GM18858 (cell line): ENCODE data around the gene COL4A1.

ENCODE experiments used
- ATAC-seq: cut with Tn5 transposase; IDR thresholded peaks from one replicate; pipeline ENCODE4 v1.9.1; 2021; ENCODE audit not compliant: unreplicated experiment

COL4A1 gene

DNA sequence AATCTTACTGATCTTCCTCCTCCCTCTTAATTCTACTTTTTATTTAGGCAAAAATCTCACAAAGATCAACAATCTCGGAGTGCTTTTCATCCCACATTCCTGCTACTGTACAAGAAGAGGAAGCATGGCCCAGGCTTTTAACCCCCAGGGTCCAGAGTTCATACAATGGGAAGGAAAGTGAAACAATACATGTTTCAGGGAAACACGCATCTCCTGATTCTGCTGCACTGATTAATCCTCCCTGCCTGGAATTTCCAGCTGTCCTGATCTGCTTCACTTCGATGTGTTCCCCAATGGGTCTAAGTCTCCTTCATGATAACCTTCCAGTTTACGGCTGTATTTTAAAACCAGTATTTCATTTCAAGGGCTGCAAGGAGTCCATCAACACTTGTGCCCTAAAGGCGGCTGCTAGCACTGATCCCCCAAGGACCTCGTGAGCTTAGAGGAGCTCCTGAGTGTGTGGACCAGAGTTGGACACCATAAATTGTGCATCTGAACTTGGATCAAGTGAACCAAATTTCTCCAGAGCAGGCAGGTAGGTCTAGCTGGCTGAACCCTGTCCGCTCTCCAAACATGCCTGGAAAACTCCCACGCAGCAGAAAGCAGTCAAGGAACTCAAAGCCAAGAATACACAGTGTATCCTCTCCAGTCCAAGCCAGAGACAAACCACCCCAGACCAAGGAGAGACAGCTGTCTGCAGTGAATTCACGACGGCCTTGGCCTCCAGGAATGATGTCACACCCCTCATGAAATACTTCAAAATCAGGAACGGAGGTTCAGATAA lies 44.3 kb downstream of the COL4A1 start:
- ATAC-seq = no peak

DNA sequence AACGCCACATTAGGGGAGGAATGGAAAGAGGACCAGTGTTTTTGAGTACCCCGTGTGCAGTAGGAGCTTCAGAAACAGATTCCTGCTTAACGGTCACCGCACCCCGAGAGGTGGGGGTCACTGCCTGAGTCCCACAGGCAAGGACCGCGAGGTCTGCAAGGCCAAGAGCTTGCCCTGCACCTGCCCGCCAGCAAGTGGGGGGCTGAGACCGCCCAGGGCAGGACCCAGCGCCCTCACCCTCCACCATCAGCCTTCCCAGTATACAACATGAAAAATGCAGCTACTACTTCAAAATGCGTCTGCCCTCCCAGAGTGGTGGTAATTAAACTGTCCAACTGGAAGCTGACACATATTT lies 44.9 kb downstream of the COL4A1 start:
- no peak for ATAC-seq

DNA sequence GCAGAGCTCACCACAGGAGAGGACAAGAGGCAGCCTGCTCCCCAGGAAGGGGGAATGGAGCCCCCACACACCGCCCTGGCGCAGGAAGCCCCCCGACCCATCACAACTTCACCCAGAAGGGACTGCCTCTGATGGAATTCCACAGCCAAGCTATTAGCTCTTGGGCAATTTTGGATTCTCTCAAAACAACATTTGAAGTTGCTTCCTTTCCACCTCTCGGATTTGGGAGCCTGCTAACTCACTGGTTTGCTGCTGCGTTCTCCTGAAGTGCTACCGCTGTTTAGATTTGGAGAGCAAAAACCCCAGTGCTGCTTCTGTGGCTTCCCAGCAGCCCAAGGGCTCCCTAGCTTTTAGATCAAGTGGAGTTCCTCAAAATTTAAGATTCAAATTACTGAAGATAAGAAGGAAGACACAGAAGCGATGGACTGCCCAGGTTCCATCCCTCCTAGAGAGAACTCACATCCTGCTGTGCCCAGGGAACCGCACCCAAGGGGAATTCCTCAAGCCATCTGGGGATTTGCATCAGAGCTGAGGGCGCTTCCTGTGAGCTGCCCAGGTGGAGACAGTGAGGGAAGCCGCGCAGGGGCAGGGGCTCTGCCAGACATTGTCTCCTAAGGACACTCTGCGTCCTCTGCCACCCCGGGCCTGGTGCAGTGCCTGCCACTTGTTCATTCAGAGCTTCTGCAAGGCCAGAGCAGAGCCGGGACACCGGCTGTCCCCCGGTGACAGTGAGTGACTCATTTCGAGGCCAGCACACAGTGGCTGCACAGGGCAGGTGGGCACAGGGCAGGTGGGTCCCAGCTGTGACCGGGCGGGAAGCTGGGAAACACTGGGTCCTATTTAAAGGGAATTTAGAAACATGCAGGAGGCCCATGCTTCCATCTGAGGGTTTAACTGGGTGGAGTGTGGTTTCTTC lies 45.5 kb downstream of the COL4A1 start:
- no peak for ATAC-seq

DNA sequence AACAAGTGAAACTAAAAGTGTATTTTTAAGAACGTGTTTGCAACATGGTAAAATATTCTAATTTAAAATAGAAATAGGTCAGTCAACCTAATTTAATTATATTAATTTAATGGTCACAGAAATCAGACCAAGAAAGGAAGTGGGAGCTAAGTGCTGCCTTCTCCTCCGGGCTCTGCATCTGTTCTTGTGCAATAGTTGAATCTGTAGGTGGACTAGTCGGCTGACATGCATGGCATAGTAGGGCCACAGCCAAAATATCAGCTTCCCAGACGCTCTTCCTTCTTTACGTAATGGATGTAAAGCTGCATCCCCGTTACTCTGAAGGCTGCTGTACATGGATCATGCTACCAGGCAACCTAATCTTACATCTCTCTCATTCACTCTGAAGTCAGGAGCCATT lies 47.3 kb downstream of the COL4A1 start:
- no peak for ATAC-seq

DNA sequence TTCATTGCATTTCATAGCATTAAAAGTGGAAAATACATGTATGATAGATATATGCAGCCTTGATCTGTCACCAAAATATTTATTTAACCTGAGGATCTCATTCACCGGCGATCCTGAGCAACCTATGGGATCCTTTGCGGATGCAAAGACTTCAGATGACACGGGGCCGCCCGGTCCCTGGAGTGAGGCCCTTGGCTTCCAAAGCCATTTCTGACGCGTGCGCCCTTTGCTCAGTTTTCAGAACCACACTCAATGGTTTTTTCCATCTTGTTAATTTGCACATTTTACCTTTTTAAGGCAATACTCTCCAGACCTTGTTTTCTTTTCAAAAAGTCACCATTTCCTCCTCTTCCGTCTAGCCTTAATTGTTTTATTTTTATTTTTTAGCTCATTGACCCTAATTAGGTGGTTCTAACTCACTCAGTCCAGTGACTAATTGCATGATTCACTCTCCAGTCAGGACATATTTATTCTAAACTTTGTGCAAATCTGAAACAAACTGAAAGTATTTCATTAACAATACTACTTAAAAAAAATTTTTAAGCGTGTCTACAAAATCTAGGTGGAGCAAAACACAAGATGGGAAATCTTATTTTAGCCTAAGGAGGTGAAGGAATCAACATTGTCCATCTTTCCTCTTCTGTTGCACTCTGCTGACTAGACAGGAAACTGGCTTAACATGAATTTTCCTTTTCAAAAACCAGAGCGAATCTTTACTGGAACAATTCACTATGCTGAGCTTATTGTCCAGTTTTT lies 47.9 kb downstream of the COL4A1 start:
- no peak for ATAC-seq

DNA sequence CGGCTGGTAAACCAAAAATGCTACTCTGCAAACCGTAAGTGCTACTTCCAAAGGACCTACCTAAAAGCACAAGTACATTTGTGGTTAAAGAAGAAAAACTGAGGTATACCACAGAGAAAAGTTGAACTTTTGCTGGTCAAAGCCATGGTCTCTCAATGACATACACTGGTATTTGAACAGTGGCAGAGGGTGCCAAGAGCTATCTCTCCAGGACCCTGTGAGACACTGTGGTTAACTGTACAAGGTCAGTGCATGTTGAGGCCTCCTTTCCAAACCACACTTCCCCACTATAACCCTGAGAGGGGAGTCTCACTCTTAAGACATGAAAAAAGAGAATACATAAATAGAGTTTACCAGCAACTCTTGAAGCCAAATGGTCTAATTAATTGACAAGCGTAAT lies 49.5 kb downstream of the COL4A1 start:
- ATAC-seq = no peak

DNA sequence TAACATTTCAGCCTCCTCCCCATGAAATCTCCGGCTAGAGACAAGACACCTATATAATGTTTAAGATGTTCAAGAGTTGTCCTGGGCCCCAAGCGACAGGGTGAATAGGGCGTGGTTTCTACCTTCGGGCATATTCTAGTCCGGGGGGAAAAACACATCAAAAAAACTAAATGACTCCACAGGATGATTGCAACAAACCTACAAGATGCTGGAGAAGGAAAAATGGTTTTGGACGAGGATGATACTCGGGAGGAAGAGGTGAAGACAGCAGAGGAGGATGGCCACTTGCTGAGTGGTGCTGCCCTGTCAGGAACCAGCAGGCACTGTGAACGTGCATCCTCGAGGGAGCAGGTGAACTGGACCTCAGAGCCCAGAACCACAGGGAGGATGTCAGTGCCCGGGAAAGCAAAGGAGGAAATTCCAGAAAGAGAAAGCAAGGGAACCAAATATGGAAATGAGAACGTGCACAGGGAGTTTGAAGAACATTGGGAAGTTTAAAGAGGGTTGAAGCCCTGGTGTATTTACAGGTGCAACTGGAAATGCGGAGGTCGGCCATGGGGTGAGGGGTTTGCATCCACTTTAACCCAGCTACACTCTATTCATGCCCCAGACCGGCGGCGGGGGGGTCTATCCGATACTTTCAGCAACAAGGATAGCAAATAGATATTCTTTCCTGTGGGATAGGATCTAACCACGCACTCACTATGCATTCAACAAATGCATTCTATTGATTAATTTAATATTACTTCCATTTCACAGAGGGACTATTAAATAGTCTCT lies 50.6 kb downstream of the COL4A1 start:
- ATAC-seq = no peak

DNA sequence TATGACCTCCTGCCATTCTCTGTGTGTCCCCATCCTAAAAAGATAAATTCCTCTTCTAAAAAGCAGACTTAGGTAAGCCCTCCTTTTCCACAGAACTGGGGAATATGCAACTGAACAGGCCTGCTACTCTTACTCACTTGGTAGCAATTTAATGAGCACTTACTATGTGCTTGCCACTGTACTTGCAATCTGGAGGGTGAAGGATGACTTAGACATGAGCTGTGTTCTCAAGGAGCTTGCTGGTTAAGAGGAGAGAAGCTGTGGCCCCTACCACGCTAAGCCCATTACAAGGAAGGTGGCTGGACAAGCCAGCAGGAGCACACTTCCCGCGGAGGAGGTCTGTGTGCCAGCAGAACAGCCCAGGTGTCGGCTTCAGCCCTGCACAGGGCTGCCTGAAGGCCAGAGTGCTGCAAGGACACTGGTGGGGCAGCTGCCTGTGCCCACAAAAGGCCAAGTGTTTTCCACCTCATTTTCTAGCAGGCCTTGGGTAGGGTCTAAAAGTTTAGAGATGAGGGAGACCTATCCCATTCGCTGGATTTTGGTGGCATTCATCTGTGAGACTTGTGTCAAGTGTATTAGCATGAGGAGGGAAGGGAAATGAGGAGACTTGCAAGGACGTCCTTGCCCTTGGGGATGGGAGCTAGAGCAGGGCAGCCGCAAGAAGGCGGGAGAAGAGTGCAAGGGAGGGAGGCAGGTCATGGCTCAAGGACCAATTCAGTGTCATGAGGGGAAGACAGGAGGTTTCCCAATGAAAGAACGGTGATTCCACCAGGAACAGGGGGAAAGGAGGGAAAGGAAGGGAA lies 52.0 kb downstream of the COL4A1 start:
- no peak for ATAC-seq

DNA sequence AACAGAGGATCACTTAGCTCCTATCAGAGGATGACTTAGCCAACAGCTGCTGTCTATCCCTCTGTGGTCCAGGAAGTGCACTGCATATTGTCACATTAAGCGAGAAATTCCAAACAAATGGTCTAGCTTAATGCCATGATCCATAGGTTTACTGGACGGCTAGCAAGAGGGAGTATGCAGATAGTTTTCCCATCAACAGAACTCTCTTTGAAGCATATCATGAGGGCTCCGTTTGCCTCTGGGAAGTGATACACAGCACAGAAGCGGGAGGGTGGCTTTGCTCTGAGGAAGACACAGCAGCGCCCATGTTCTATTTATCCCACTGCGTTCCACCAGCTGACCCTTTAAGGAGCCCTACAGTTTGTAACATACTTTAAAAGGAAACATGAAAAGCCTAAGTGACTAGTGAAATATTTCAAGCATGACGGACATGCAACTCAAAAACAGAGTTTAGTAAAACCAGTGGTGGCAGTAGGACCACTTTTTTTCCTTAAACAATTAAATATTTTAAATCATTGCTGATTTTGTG lies 52.7 kb downstream of the COL4A1 start:
- ATAC-seq = no peak

DNA sequence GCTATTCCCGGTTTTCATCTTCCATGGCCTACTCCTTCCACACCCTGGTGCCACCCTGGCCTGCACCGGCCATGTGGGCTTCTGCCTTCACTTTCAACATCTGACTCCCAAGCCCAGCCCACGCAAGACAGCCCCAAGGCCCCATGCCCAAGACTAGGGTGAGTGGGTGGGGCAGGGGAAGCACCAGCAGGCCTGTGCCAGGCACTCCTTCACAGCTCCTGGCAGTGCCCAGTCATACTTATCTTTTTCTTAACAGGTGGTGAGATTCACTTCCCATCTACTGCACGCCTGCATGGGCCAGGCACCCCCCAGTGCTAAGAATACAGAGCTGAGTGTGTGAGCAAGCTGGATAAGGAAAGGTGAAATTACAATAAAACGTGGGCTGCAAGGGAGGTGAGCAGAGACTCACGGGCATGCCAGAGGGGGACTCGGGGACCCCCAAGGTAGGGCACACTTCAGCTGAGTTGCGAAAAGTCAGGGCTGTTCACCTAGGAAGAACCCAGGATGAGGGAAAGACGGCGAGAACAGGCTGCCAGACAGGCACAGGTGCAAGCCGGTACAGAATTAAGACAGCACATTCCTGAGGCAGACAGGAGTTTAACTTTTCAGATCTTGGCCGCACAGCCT lies 55.7 kb downstream of the COL4A1 start:
- no peak for ATAC-seq

DNA sequence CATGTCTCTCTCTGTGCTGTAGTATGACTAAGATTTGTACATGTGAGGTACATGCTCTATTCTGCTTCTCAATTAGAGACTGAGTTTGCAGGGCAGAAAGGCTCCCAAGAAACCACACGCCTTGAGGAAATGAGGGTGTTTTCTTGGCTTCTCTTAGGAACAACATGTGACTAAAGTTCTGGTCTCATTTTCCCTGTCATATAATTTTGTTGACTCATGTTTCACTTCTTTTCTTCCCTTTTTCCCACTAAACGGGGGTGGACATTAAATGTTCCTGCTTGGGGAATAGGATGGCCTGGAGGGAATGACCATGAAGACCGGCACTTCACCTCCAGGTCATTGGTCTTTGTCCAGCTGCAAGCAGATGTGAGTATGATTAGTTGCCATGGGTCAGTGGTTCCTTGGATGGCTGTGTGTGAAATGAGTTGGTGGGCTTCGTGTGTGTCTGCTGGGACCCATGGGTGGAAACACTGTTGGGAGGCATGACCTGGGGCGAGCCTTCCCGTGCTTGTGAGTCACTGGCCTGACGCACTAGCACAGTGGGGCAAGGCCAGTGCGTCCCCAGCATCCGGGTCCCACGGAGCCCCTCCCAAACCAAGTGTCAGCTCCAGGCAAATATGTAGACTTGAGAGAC lies 56.6 kb downstream of the COL4A1 start:
- no peak for ATAC-seq

DNA sequence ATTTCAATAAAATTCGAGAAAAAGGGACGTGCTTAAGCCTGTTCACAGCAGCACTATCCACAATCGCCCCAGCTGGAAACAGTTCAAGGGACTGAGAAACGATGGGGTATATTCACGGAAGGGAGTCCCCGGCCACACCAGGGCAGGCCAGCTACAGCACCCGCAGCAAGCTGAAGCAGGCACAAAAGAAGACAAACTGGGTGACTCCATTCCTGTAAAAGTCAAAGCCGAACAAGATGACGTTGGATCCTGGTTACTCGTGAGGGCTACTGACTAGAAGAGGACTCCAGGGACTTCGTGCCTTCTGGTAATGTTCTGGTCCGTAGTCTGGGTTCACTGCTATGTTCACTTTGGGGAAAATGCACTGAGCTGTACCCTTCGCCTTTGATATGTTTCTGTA lies 57.6 kb downstream of the COL4A1 start:
- no peak for ATAC-seq

DNA sequence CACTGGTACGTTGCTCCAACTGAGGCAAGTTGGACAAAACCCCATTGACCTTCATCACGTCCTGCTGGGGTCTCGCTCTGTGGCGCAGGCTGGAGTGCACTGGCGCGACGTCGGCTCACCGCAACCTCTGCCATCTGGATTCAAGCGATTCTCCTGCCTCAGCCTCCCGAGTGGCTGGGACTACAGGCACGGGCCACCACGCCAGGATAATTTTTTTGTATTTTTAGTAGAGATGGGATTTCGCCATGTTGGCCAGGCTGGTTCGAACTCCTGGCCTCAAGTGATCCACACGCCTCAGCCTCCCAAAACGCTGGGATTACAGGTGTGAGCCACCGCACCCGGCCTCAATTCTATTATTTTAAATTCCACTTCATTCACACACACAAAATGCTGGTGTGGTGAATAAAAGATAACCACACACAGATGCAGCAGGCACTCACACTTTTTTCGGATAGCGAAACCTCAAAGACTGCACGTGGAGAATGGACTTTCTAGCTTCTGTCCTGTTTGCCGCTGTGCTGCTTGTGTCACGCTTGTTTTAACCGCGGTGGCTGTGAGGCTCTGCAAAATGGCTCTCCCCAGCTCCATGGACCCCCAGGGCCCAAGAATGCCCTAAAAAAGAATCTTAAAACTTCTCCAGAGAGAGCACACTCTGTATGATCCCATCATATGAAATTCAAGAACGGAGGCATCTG lies 58.4 kb downstream of the COL4A1 start:
- ATAC-seq = no peak

DNA sequence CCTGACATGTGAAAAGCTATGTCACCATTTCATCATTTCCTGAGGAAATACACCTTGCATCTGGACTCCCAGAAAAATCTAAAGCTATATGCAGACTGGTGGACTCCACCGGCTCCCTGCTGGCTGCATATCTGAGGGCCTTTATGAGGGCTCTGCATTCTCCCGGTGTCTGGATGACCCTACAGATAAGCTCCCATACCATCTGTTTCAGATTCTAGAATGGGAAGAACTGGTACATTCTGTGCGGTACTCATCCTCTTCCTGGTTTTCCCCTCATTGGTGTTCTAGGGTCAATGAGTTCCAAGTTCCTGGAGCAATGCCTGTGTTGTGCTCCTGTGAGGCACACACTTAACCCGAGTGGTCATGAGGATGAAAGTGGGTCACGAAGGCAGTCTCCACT lies 60.4 kb downstream of the COL4A1 start:
- no peak for ATAC-seq

DNA sequence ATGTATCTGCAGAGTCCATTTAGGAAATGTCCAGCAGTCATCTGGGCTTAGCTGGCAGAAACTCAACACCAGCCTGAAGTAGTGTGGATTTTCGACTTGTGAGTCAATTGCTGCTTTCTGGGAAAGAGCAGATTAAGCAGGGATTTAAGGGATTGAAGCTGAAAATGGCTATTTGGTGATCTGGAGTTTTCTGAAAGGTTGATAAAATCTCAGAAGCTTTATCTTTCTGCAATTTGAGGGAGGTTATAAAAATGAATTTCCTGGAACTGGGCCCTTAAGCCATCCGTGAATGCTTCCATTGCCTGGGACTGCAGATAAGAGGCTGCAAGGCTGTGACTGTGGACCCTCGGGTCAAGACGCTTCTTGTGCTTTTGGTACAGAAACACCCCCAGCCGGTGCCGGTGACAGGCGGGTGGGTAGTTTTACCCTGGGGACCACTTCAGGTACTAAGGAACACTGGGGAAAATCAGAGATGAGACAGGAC lies 61.5 kb downstream of the COL4A1 start:
- no peak for ATAC-seq

DNA sequence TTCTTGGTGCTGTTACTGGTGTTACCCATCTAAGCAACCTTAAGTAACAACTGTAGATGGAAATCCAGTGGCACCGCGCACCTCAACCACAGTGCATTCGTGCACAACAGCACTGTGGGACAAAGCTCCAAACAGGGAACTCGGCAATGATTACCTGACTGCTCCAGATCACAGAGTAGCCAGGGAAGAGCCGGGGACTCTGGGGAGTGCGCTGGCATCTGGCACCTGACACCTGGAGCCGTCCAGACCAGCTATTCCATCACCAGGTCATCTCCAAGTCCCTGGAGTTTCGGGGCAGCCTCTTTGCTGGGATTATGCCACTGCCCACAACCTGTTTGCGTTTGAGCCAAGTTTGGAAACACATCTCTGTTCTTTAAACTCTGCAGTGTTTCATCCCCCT lies 62.0 kb downstream of the COL4A1 start:
- ATAC-seq = no peak

DNA sequence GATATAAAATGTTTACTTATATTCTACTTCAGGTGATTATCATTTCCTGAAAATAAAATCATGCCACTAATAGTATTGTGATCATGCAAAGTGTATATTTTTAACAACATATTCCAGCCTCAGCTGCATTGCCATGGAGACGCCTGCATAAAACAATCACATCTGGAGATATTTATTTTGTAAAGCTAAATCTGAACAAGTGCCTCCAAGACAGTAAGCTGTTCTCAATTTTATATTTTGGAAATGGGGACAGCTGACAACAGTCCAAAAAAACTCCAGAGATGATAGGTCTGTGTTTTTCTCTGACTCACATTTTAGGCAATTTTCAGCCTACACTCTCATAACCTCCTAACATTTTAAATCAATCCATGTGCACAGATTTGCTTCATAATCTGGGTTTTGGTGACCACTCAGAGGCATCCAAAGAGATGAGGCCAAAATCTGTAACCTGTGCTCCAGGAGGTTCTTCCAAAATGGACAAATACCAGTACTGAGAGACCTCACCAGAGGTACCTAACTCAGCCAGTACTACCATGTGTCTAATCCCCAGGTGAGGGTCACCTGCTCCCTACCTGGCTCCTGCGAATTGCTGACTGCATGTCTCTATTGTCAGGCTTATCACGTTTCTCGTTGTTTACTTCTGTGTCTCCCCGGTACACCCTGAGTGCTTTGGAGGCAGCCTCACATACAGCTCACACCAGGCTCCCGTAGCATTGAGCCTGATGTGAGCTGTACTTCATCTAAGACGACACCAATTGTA lies 62.7 kb downstream of the COL4A1 start:
- no peak for ATAC-seq
